ENCODE measurements around the gene FYN.

The FYN gene

GRCh38 chr6:111805511-111806164 is 67.6 kb downstream of the FYN start:
- DNase-seq = no peak

GRCh38 chr6:111804627-111805235 is 68.5 kb downstream of the FYN start:
- DNase-seq = no peak

- no peak for DNase-seq
Measured at GRCh38 chr6:111803804-111804203, 69.4 kb downstream of the FYN start.

GRCh38 chr6:111803371-111803770 is 69.9 kb downstream of the FYN start:
- no peak for DNase-seq

GRCh38 chr6:111802720-111803330 is 70.4 kb downstream of the FYN start:
- no peak for DNase-seq

GRCh38 chr6:111802015-111802414 is 71.2 kb downstream of the FYN start:
- DNase-seq = no peak

GRCh38 chr6:111800821-111801220 is 72.4 kb downstream of the FYN start:
- DNase-seq = no peak

- DNase-seq = no peak
Measured at GRCh38 chr6:111800259-111800765, 72.9 kb downstream of the FYN start.

GRCh38 chr6:111799576-111800258 is 73.5 kb downstream of the FYN start:
- no peak for DNase-seq

GRCh38 chr6:111798281-111798725 is 74.9 kb downstream of the FYN start:
- no peak for DNase-seq

GRCh38 chr6:111796310-111796918 is 76.8 kb downstream of the FYN start:
- DNase-seq = no peak

GRCh38 chr6:111795558-111795957 is 77.7 kb downstream of the FYN start:
- DNase-seq = no peak

- no peak for DNase-seq
Measured at GRCh38 chr6:111794727-111795452, 78.4 kb downstream of the FYN start.

GRCh38 chr6:111794300-111794699 is 79.0 kb downstream of the FYN start:
- DNase-seq = no peak

- no peak for DNase-seq
Measured at GRCh38 chr6:111793711-111794111, 79.5 kb downstream of the FYN start.

- no peak for DNase-seq
Measured at GRCh38 chr6:111792914-111793700, 80.1 kb downstream of the FYN start.

- no peak for DNase-seq
Measured at GRCh38 chr6:111792241-111792640, 81.0 kb downstream of the FYN start.

GRCh38 chr6:111791415-111791814 is 81.8 kb downstream of the FYN start:
- DNase-seq = no peak

- no peak for DNase-seq
Measured at GRCh38 chr6:111789598-111789997, 83.7 kb downstream of the FYN start.

GRCh38 chr6:111788379-111789276 is 84.6 kb downstream of the FYN start:
- peak; percentile 78 for DNase-seq

Measured in NCI-H1105 treated with DMSO at 0.1 percent for 48 hours (cell line).